K562 (cell line): ENCODE data around the gene EEF1AKMT4. TPM values are rescaled to one million over a fixed set of nuclear protein-coding genes. Genes with fewer than 3 reads are reported as not detected.

Experiments
- CBX8 ChIP-seq: fragments of 200-600 bp; sonication (generic); IDR thresholded peaks from 2 replicates; pipeline ENCODE4 v1.6.1; 2012; ENCODE audit warnings: borderline replicate concordance, mixed run types, low read depth, mild to moderate bottlenecking, moderate library complexity, mixed read lengths, low read length, control low read depth, inconsistent platforms; ENCODE audit not compliant: poor library complexity, severe bottlenecking; ENCODE audit errors: extremely low read depth
- ETV6 ChIP-seq, 3 experiments: fragments of 150-350 bp in 1 of 3; sonication (generic) in 1 of 3; formaldehyde crosslinking in 1 of 3; IDR thresholded peaks; 2 replicates each; pipeline versions ENCODE4 v1.6.1 to v1.8.0; 2014 to 2022; ENCODE audit warnings: borderline replicate concordance in 2 of 3, low read depth in 2 of 3, antibody characterized with exemption in 1 of 3, low read length in 1 of 3, mild to moderate bottlenecking in 1 of 3, missing genetic modification reagents in 1 of 3
- LEF1 ChIP-seq: fragments of 450-650 bp; IDR thresholded peaks from 2 replicates; pipeline ENCODE4 v1.6.1; 2016; ENCODE audit warnings: mild to moderate bottlenecking
- MCM5 ChIP-seq: fragments of 450-650 bp; IDR thresholded peaks from 2 replicates; pipeline ENCODE4 v1.6.1; 2016; ENCODE audit warnings: low read depth
- POLR2AphosphoS5 ChIP-seq: IDR thresholded peaks from 2 replicates; pipeline ENCODE4 v1.6.1; 2011; ENCODE audit warnings: mild to moderate bottlenecking, low read depth, low read length, moderate library complexity; ENCODE audit not compliant: control insufficient read depth, insufficient read depth
- RCOR1 ChIP-seq, 2 experiments: IDR thresholded peaks; 2 replicates each; pipeline ENCODE4 v1.6.1; 2012; ENCODE audit warnings: low read depth in 2 of 2, low read length in 2 of 2, borderline replicate concordance in 1 of 2, improper control_type of control experiment in 1 of 2
- RFX5 ChIP-seq: IDR thresholded peaks from 2 replicates; pipeline ENCODE4 v1.6.1; 2011; ENCODE audit warnings: low read depth, mild to moderate bottlenecking, improper control_type of control experiment, low read length
- TSC22D4 ChIP-seq: fragments of 450-650 bp; IDR thresholded peaks from 2 replicates; pipeline ENCODE4 v1.6.1; 2016; ENCODE audit warnings: missing genetic modification characterization, missing biosample characterization, control low read depth
- ZBED1 ChIP-seq: IDR thresholded peaks from 2 replicates; pipeline ENCODE4 v1.6.1; 2014
- ZNF184 ChIP-seq: sonication (generic); formaldehyde crosslinking; IDR thresholded peaks from 2 replicates; pipeline ENCODE4 v1.5.0; 2020; ENCODE audit warnings: missing genetic modification reagents
- ZNF586 ChIP-seq: fragments of 450-650 bp; formaldehyde crosslinking; conservative IDR thresholded peaks from 2 replicates; pipeline ENCODE4 v1.4.0; 2020; ENCODE audit warnings: mild to moderate bottlenecking, moderate library complexity
- ZNF717 ChIP-seq: fragments of 250-450 bp; sonication (Bioruptor Pico); IDR thresholded peaks from 2 replicates; pipeline ENCODE4 v1.5.0; 2021
- ZNF785 ChIP-seq: fragments of 250-450 bp; sonication (Bioruptor Pico); IDR thresholded peaks from 2 replicates; pipeline ENCODE4 v1.4.0; 2020; ENCODE audit warnings: mild to moderate bottlenecking
- polyA plus RNA-seq, 8 experiments: library from polyadenylated mRNA; depleted of rRNA in 4 of 8; stranded (reverse) in 5 of 8; unstranded in 3 of 8; fragments of >200 nt; fragmentation: Nextera tagmentation in 2 of 8; fragmentation: Illumina TruSeq in 1 of 8; extraction: Ambion mirVana in 2 of 8; extraction: Trizol in 1 of 8; gene quantifications; 2 replicates each; pipeline versions ENCODE4 v1.2.1 to v1.2.3, GENCODE V29; 2011 to 2014; ENCODE audit warnings: inconsistent platforms in 1 of 8, missing spikeins in 1 of 8
- total RNA-seq, 7 experiments: library from RNA; depleted of rRNA in 6 of 7; stranded (reverse); fragments of >200 nt in 6 of 7; fragmentation: Illumina TruSeq in 2 of 7; extraction: Trizol in 2 of 7; gene quantifications; 2 replicates each; pipeline versions ENCODE4 v1.2.1 to v1.2.3, GENCODE V29; 2011 to 2021; ENCODE audit warnings: low replicate concordance in 1 of 7
- TF ChIP-seq, protein P1 (sequence below): fragments of 250-450 bp; sonication (Bioruptor Pico); IDR thresholded peaks from 2 replicates; pipeline ENCODE4 v1.4.0; 2020; ENCODE audit warnings: mild to moderate bottlenecking, moderate library complexity, borderline replicate concordance
- TF ChIP-seq, protein P2 (sequence below): fragments of 250-450 bp; sonication (Bioruptor Pico); IDR thresholded peaks from 2 replicates; pipeline ENCODE4 v1.4.0; 2020; ENCODE audit warnings: mild to moderate bottlenecking
- TF ChIP-seq, protein P3 (sequence below): sonication (generic); formaldehyde crosslinking; IDR thresholded peaks from 2 replicates; pipeline ENCODE4 v1.8.0; 2022; ENCODE audit warnings: mild to moderate bottlenecking, missing genetic modification reagents
- TF ChIP-seq, protein P4 (sequence below): sonication (generic); formaldehyde crosslinking; IDR thresholded peaks from 2 replicates; pipeline ENCODE4 v1.8.0; 2022; ENCODE audit warnings: mild to moderate bottlenecking, missing genetic modification reagents

The EEF1AKMT4 gene
- total and polyA plus RNA-seq, 9 of the 15 experiments (the other 6 are each of a cell fraction or from before 2014, with no cell fraction given), result 10.3 to 49.4 (median 18.9) TPM

DNA sequence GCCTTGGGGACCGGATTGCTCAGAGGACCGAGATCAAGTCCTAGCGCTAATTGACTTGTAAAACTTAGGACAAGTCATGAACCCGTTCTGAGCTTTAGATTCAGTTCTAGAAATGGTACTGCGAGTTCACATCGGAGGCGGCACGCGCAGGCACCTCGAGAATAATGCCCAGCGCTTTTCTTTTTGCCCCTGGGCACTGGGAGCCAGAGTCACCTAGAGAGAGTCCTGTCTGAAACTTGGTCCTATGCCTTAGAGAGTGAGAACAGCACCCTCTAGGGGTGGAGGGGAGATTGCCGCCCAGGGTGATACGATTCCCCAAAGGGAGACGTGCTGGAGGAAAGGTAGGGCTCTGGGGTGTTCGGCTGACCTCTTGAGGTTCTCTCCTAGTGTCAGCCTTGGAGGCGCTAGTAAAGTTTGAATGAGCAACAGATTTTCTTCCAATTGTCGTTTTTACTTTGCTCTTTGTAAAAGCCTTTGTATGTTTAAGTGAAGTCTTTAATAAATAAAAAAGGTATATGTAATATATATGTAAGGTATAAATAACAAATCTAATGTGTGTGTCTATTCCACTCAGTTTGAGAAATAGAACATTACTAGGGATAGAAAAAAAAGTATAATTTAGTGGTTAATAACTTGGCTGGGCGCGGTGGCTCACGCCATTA, 826 bp downstream of the EEF1AKMT4 start (continued):
- TF ChIP-seq, protein P1, sequence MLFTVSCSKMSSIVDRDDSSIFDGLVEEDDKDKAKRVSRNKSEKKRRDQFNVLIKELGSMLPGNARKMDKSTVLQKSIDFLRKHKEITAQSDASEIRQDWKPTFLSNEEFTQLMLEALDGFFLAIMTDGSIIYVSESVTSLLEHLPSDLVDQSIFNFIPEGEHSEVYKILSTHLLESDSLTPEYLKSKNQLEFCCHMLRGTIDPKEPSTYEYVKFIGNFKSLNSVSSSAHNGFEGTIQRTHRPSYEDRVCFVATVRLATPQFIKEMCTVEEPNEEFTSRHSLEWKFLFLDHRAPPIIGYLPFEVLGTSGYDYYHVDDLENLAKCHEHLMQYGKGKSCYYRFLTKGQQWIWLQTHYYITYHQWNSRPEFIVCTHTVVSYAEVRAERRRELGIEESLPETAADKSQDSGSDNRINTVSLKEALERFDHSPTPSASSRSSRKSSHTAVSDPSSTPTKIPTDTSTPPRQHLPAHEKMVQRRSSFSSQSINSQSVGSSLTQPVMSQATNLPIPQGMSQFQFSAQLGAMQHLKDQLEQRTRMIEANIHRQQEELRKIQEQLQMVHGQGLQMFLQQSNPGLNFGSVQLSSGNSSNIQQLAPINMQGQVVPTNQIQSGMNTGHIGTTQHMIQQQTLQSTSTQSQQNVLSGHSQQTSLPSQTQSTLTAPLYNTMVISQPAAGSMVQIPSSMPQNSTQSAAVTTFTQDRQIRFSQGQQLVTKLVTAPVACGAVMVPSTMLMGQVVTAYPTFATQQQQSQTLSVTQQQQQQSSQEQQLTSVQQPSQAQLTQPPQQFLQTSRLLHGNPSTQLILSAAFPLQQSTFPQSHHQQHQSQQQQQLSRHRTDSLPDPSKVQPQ (CRISPR knock-in tag), result no peak
- TF ChIP-seq ZNF586 (CRISPR knock-in tag), result no peak
- no peak for TF ChIP-seq ZNF785 (CRISPR knock-in tag)
- TF ChIP-seq ZNF184 (CRISPR knock-in tag), result no peak
- TF ChIP-seq ZBED1, result no peak
- no peak for TF ChIP-seq MCM5
- TF ChIP-seq, protein P2, sequence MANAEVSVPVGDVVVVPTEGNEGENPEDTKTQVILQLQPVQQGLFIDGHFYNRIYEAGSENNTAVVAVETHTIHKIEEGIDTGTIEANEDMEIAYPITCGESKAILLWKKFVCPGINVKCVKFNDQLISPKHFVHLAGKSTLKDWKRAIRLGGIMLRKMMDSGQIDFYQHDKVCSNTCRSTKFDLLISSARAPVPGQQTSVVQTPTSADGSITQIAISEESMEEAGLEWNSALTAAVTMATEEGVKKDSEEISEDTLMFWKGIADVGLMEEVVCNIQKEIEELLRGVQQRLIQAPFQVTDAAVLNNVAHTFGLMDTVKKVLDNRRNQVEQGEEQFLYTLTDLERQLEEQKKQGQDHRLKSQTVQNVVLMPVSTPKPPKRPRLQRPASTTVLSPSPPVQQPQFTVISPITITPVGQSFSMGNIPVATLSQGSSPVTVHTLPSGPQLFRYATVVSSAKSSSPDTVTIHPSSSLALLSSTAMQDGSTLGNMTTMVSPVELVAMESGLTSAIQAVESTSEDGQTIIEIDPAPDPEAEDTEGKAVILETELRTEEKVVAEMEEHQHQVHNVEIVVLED (CRISPR knock-in tag), result no peak
- TF ChIP-seq LEF1, result no peak
- no peak for TF ChIP-seq TSC22D4 (tag)
- TF ChIP-seq RCOR1 (IDR thresholded peaks at IDR 0.05; ENCODE audit: borderline replicate concordance in 1 of 2, low read depth in 2 of 2, low read length in 2 of 2), result 0 out of 4 replicates have a peak, but pooled peaks of 1 of the 2 experiments have one; percentile 44
- TF ChIP-seq POLR2AphosphoS5, result 0 out of 2 replicates have a peak, but pooled peaks have one; percentile 46
- TF ChIP-seq, protein P3, sequence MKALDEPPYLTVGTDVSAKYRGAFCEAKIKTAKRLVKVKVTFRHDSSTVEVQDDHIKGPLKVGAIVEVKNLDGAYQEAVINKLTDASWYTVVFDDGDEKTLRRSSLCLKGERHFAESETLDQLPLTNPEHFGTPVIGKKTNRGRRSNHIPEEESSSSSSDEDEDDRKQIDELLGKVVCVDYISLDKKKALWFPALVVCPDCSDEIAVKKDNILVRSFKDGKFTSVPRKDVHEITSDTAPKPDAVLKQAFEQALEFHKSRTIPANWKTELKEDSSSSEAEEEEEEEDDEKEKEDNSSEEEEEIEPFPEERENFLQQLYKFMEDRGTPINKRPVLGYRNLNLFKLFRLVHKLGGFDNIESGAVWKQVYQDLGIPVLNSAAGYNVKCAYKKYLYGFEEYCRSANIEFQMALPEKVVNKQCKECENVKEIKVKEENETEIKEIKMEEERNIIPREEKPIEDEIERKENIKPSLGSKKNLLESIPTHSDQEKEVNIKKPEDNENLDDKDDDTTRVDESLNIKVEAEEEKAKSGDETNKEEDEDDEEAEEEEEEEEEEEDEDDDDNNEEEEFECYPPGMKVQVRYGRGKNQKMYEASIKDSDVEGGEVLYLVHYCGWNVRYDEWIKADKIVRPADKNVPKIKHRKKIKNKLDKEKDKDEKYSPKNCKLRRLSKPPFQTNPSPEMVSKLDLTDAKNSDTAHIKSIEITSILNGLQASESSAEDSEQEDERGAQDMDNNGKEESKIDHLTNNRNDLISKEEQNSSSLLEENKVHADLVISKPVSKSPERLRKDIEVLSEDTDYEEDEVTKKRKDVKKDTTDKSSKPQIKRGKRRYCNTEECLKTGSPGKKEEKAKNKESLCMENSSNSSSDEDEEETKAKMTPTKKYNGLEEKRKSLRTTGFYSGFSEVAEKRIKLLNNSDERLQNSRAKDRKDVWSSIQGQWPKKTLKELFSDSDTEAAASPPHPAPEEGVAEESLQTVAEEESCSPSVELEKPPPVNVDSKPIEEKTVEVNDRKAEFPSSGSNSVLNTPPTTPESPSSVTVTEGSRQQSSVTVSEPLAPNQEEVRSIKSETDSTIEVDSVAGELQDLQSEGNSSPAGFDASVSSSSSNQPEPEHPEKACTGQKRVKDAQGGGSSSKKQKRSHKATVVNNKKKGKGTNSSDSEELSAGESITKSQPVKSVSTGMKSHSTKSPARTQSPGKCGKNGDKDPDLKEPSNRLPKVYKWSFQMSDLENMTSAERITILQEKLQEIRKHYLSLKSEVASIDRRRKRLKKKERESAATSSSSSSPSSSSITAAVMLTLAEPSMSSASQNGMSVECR (CRISPR knock-in tag), result no peak
- TF ChIP-seq ETV6 (IDR thresholded peaks at IDR 0.05; ENCODE audit: borderline replicate concordance in 1 of 2, low read depth in 2 of 2, low read length in 1 of 2), result no peak
- TF ChIP-seq ETV6 (CRISPR knock-in tag; IDR thresholded peaks at IDR 0.05; ENCODE audit: borderline replicate concordance), result no peak
- no peak for TF ChIP-seq RFX5
- no peak for TF ChIP-seq ZNF717 (CRISPR knock-in tag)
- TF ChIP-seq, protein P4, sequence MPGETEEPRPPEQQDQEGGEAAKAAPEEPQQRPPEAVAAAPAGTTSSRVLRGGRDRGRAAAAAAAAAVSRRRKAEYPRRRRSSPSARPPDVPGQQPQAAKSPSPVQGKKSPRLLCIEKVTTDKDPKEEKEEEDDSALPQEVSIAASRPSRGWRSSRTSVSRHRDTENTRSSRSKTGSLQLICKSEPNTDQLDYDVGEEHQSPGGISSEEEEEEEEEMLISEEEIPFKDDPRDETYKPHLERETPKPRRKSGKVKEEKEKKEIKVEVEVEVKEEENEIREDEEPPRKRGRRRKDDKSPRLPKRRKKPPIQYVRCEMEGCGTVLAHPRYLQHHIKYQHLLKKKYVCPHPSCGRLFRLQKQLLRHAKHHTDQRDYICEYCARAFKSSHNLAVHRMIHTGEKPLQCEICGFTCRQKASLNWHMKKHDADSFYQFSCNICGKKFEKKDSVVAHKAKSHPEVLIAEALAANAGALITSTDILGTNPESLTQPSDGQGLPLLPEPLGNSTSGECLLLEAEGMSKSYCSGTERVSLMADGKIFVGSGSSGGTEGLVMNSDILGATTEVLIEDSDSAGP, result no peak
- no peak for TF ChIP-seq CBX8
